ENCODE results near the gene OR6X1.

- TF ChIP-seq CTCF (conservative IDR thresholded peaks at IDR 0.05; ENCODE audit: low read length) (no peak), EZH2phosphoT487 (IDR thresholded peaks at IDR 0.05; ENCODE audit: borderline replicate concordance, low read depth, low read length) (no peak)
Observed at GRCh38 chr11:123798513-123799252, 44.4 kb upstream of the OR6X1 start.
